ENCODE measurements around the gene SPATA9.
"Not testable (repeated sequence)": the region's sequence is repeated elsewhere in the genome, so short reads cannot be mapped to it uniquely, and the experiment has no call there.

The SPATA9 gene

GRCh38 chr5:95649274-95649673 is 33.5 kb downstream of the SPATA9 start:
- no peak for DNase-seq (ENCODE audit: low read depth)
- no peak overlapping the region for H3K4me3 ChIP-seq (ENCODE audit: low read depth, low read length)
- no peak for TF ChIP-seq CTCF (conservative IDR thresholded peaks at IDR 0.05; ENCODE audit: low read depth, low read length)

GRCh38 chr5:95647886-95648860 is 34.6 kb downstream of the SPATA9 start:
- TF ChIP-seq CTCF (conservative IDR thresholded peaks at IDR 0.05; ENCODE audit: low read depth, low read length): no peak
- H3K4me3 ChIP-seq (ENCODE audit: low read depth, low read length): no peak overlapping the region
- DNase-seq (ENCODE audit: low read depth): peak; percentile 44

GRCh38 chr5:95646569-95647431 is 36.0 kb downstream of the SPATA9 start, which contains the start of gene RFESD:
Gene RFESD, plus strand, starts transcription at chr5:95646777. Its CDS starts 5,495 bp downstream, at chr5:95652272.
- peak; percentile 37 for TF ChIP-seq CTCF (conservative IDR thresholded peaks at IDR 0.05; ENCODE audit: low read depth, low read length)
- peak within 1 kb of the TSS; percentile 59 for H3K4me3 ChIP-seq (ENCODE audit: low read depth, low read length)

GRCh38 chr5:95646226-95646568 is 36.6 kb downstream of the SPATA9 start:
- peak overlapping the region; percentile 59 for H3K4me3 ChIP-seq (ENCODE audit: low read depth, low read length)
- not testable (repeated sequence) for DNase-seq (ENCODE audit: low read depth)

More at GRCh38 chr5:95646569-95647431, 36.0 kb downstream of the SPATA9 start, which contains the start of gene RFESD:
- peak; percentile 99 for DNase-seq (ENCODE audit: low read depth)

GRCh38 chr5:95644351-95645042 is 38.3 kb downstream of the SPATA9 start:
- H3K4me3 ChIP-seq (ENCODE audit: low read depth, low read length): no peak overlapping the region

GRCh38 chr5:95643152-95643551 is 39.6 kb downstream of the SPATA9 start:
- no peak for TF ChIP-seq CTCF (conservative IDR thresholded peaks at IDR 0.05; ENCODE audit: low read depth, low read length)
- DNase-seq (ENCODE audit: low read depth): no peak
- no peak overlapping the region for H3K4me3 ChIP-seq (ENCODE audit: low read depth, low read length)

More at GRCh38 chr5:95644351-95645042, 38.3 kb downstream of the SPATA9 start:
- TF ChIP-seq CTCF (conservative IDR thresholded peaks at IDR 0.05; ENCODE audit: low read depth, low read length): peak; percentile 86
- DNase-seq (ENCODE audit: low read depth): peak; percentile 84

All from choroid plexus epithelial cell (primary cell).